Peyer's patch (tissue), 4 donors: ENCODE data around the gene ATP5ME.

Experiments
- POLR2A ChIP-seq, 2 donors: fragments of 450-650 bp; IDR thresholded peaks; one replicate each; pipeline ENCODE4 v1.5.1; 2017; ENCODE audit warnings: antibody characterized with exemption in 2 of 2, mild to moderate bottlenecking in 2 of 2, moderate library complexity in 2 of 2
- TF ChIP-seq, protein P1 (sequence below), 6 experiments: fragments of 450-650 bp in 4 of 6; fragments of 200-600 bp in 2 of 6; sonication (generic) in 1 of 6; IDR thresholded peaks; one replicate each; pipeline ENCODE4 v1.5.1; 2017 to 2019; ENCODE audit warnings: antibody characterized with exemption in 6 of 6, mild to moderate bottlenecking in 3 of 6, moderate library complexity in 1 of 6

GRCh38 chr4:673349-674091, 556 bp downstream of the ATP5ME start:
- TF ChIP-seq, protein P1, sequence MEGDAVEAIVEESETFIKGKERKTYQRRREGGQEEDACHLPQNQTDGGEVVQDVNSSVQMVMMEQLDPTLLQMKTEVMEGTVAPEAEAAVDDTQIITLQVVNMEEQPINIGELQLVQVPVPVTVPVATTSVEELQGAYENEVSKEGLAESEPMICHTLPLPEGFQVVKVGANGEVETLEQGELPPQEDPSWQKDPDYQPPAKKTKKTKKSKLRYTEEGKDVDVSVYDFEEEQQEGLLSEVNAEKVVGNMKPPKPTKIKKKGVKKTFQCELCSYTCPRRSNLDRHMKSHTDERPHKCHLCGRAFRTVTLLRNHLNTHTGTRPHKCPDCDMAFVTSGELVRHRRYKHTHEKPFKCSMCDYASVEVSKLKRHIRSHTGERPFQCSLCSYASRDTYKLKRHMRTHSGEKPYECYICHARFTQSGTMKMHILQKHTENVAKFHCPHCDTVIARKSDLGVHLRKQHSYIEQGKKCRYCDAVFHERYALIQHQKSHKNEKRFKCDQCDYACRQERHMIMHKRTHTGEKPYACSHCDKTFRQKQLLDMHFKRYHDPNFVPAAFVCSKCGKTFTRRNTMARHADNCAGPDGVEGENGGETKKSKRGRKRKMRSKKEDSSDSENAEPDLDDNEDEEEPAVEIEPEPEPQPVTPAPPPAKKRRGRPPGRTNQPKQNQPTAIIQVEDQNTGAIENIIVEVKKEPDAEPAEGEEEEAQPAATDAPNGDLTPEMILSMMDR (IDR thresholded peaks at IDR 0.05): no peak
- TF ChIP-seq POLR2A (IDR thresholded peaks at IDR 0.05): peak in 1 of 2 donors; percentile 29
